ENCODE data around the gene ACBD3.

GRCh38 chr1:226233293-226233692, 46.8 kb upstream of the ACBD3 start:
- no peak for TF ChIP-seq POLR2AphosphoS5 (IDR thresholded peaks at IDR 0.05)
- TF ChIP-seq CTCF (IDR thresholded peaks at IDR 0.05), result no peak
- TF ChIP-seq POLR2A (IDR thresholded peaks at IDR 0.05), result no peak
- no peak for TF ChIP-seq EP300 (IDR thresholded peaks at IDR 0.05)

Measured in upper lobe of left lung (tissue), 4 donors.